Testis (tissue), 2 donors: Measurements from ENCODE around the gene PROSER2.

Source experiments
- CTCF ChIP-seq, 3 experiments: fragments of 450-650 bp in 2 of 3; fragments of 200-600 bp in 1 of 3; sonication (generic) in 1 of 3; IDR thresholded peaks; one replicate each; pipeline ENCODE4 v1.5.1; 2016 to 2019; ENCODE audit warnings: antibody characterized with exemption in 3 of 3, mild to moderate bottlenecking in 2 of 3, moderate library complexity in 1 of 3
- POLR2A ChIP-seq: fragments of 450-650 bp; IDR thresholded peaks from one replicate; pipeline ENCODE4 v1.6.1; 2017; ENCODE audit warnings: antibody characterized with exemption, mild to moderate bottlenecking, moderate library complexity

GRCh38 chr10:11846542-11846941 is 23.4 kb downstream of the PROSER2 start:
- no peak for TF ChIP-seq CTCF (IDR thresholded peaks at IDR 0.05)
- no peak for TF ChIP-seq POLR2A
